22Rv1 (cell line): ENCODE results near the gene UGT1A8.

ENCODE experiments used
- ZFX ChIP-seq: fragments of 450-650 bp; IDR thresholded peaks from 2 replicates; pipeline ENCODE4 v1.6.1; 2017; ENCODE audit warnings: antibody characterized with exemption, borderline replicate concordance
- TF ChIP-seq, protein P1 (sequence below): fragments of 450-650 bp; IDR thresholded peaks from 2 replicates; pipeline ENCODE4 v1.5.1; 2017; ENCODE audit warnings: mild to moderate bottlenecking

DNA sequence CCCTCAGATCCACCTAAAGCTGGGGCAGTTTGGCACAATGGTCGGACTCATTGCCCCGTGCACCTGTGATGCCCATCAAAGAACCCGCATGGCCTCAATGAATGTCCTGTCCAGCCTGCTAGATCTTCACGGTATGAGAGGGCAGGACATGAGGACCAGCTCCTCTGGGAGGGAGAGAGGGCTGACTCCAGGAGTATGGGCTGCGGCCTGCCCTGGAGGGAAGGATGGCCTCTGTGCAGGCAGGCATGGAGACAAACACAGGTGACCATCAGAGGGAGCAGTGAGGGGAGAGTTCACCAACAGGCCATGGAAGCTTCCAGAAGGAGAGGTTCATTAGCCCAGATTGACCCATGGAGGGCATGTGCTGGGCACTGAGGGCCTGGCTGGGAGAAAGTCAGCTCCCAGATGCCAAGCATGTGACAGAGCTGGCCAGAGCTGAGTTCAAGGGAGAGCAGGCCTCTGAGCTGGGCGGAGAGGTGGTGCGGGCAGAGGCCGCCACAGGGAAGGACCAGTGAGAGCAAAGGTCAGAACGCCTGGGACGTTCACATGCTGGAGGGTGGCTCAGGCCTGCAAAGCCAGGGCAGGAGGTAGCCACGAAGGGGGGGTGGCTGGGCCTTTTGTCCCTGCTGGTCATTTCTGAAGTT lies 200.7 kb downstream of the UGT1A8 start:
- TF ChIP-seq, protein P1, sequence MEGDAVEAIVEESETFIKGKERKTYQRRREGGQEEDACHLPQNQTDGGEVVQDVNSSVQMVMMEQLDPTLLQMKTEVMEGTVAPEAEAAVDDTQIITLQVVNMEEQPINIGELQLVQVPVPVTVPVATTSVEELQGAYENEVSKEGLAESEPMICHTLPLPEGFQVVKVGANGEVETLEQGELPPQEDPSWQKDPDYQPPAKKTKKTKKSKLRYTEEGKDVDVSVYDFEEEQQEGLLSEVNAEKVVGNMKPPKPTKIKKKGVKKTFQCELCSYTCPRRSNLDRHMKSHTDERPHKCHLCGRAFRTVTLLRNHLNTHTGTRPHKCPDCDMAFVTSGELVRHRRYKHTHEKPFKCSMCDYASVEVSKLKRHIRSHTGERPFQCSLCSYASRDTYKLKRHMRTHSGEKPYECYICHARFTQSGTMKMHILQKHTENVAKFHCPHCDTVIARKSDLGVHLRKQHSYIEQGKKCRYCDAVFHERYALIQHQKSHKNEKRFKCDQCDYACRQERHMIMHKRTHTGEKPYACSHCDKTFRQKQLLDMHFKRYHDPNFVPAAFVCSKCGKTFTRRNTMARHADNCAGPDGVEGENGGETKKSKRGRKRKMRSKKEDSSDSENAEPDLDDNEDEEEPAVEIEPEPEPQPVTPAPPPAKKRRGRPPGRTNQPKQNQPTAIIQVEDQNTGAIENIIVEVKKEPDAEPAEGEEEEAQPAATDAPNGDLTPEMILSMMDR = no peak
- TF ChIP-seq ZFX = no peak
